OCI-M2 (cell line): ENCODE data around the gene EML4.

Experiments
- DNase-seq: peaks from one replicate; lab custom pipeline; 2025; ENCODE audit not compliant: unreplicated experiment; lab: John Stamatoyannopoulos, UW

Gene EML4

DNA sequence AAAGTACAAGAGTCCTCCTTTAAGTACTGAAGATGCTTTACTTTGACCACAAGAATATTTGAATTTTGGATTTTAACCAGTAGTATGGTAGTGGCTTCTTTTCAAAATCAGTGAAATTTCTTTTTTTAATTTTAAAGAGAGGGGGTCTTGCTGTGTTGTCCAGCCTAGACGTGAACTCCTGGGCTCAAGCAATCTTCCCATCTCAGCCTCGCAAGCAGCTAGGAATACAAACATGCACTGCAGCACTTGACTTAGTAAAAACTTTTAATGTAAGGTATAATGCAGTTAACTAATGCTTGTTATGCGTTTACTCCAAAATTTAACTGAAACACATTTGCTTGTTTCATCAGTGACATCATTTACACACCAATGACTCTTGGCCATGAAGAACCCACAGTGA is 49.6 kb downstream of the EML4 start:
- no peak for DNase-seq

DNA sequence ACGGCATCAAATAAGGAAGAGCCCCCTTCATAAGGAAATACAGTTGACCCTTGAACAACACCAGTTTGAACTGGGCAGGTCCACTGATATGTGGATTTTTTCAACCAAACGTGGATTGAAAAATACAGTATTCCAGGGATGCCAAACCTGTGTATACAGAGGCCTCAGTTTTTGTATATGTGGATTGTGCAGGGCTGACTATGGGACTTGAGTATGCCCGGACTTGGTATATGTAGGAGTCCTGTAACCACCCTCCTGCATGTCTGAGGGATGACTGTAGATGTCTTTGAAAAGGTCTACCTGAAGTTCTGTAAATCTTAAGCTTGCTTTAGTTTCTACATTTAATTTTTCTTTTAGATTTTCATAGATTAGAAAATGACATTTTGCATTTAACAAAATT is 50.0 kb downstream of the EML4 start:
- no peak for DNase-seq

DNA sequence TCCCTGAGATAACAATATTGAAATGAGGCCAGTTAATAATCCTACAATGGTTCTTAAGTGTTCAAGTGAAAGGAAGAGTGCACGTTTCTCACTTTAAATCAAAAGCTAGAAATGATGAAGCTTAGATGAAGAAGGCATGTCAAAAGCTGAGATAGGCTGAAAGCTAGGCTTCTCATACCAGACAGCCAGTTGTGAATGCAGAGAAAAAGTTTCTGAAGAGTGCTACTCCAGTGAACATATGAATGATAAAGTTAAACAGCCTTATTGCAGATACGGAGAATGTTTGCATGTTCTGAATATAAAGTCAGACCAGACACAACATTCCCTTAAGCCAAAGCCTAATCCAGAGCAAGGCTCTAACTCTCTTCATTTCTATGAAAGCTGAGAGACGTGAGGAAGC is 51.4 kb downstream of the EML4 start:
- DNase-seq: no peak

DNA sequence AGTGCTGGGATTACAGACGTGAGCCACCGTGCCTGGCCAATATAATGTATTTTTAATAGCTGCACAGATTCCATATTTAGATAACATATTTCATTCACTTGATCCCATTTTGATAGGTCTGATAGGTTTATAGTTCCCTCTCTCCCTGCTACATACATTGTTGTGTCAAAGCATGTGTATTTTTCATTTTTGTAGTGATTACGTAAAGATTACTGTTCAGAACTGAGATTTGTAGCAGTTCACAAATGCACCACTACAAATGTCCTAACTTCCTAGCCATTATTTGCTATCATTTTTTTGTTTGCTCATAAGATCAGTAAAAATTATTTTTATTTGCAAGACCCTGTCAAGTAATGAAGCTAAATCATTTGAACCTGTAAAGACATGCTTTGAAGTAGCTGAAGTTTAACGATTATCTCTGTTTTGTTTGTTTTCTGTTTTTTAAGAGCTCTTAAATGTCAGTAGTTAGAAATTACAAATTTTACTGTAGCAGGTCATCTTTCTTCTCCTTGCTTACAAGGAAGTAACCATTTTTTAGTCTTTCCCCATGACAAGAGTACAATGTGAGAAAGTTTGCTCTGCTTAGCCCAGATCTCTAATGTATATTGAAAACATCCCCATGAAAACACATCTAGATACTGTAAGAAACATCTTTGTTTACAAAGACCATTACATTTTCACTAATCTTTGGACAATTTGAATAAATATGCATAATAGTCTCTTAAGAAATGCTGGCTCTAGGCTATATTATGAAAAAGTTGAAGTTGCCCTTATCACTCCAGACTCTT is 54.1 kb downstream of the EML4 start:
- DNase-seq: no peak

DNA sequence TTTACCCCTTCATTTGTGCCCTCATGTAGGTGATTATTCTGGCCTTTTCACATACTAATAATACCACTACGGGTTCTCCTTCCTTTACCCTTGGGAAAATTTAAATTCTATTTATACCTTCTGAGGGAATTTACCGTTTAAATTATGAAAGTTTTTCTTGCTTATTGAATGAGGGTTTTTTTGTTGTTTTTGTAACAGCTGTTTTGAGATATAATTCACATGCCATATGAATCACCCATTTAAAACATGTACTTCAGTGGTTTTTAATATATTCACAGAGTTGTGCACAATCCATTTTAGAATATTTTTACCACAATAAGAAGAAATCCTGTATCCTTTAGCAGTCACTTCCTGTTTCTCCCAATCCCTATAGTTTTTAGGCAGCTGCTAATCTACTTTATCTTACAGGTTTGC is 54.7 kb downstream of the EML4 start:
- DNase-seq: no peak

DNA sequence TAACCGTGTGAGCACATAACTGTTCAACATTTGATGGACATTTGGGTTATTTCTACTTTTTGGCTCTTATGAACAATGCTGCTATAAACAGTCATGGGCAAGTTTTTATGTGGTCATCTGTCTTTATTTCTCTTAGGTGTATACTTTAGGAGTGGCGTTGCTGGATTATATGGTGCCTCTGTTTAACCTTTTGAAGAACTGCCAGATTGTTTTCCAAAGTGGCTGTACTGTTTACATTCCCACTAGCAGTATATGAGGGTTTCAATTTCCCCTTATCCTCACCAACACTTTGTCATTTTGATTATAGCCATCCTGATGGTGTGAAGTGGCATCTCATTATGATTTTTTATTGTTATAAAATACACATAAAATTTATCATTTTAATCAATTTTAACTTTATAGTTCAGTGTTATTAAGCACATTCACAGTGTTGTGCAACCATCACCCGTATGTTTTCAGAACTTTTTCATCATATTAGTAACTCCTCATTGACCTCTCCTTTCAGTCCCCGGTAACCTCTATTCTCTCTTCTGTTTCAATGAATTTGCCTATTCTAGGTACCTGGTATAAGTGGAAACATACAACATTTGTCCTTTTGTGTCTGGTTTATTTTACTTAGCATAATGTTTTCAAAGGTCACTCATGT is 55.4 kb downstream of the EML4 start:
- DNase-seq: no peak

DNA sequence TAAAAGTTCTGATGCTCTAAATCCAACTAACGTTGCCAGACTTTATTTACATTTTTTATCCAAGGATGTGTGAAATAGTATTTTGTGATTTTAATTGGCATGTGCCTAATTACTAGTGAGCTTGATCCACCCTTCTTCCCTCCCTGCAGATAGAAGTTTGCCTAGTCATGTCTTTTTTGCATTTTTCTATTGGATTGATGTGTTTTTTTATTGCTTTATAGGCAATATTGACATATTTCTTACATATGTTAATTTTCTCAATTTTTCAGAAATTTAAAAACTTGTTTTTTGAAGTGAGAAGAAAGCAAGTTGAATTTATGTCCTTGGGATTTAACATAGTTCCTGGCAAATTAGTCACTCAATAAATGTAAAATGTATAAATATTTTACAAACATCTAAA is 56.4 kb downstream of the EML4 start:
- DNase-seq: no peak

DNA sequence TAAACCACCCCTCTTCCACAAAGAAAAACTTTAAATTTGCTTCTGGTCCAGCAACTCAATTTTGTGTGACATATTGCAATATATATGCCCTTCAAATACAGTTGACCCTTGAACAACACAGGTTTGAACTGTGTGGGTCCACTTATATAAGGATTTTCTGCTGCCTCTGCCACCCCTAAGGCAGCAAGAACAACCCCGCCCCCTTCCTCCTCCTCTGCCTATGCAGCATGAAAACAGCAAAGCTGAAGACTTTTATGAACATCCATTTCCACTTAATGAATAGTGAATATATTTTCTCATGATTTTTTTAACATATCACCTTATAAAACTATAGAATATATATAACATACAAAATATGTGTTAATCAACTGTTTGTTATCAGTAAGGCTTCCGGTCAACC is 58.3 kb downstream of the EML4 start:
- no peak for DNase-seq

DNA sequence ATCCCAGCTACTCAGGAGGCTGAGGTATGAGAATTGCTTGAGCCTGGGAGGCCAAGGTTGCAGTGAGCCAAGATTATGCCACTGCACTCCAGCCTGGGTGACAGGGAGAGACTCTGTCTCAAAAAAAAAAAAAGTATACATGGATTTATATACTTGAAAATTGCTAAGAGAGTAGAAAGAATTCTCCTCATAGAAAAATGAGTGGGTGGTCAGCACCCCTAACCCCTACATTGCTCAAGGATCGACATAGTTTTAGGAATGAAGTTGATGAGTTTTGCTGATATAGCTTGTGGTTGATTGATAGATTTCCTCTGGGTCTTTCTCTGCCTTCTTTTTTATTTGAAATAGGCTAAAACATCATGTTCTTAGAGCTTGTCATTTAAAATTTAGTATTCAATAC is 58.9 kb downstream of the EML4 start:
- DNase-seq: no peak

DNA sequence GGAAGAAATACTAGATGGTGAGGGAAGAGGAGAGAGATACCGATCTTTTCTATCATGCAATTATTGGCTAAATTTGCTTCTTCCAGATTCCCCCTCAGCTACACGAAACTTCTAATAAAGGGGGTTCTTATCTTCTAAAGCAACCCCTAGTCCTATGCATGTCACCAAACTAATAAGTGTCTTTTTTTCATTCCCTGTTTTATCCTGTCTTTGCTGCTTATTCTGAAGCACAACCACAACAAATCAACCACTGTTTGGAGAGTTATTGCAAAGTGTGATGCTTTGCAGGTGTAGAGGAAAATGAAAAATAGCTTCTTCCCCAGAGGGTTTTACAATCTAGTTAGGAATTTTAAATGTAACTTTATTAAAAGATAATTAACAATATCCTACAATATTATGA is 60.8 kb downstream of the EML4 start:
- no peak for DNase-seq

DNA sequence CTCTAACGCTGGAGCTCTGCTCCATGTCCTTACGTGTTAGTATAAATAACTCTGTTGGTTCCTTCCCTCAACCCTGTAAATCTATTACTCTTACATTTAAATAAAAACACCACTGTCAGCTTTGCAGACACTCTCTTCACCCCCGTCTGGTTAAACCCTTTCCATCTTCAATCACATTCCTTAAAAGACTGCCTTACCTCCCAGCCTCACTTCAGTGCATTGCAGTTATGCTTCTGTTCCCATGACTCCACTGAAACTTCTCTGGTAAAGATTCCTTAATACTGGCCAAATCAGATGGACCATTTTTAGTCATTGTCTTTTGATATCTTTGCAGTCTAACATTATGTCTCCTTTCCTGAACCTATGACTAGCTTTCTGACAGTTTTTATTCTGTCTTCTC is 61.7 kb downstream of the EML4 start:
- no peak for DNase-seq

DNA sequence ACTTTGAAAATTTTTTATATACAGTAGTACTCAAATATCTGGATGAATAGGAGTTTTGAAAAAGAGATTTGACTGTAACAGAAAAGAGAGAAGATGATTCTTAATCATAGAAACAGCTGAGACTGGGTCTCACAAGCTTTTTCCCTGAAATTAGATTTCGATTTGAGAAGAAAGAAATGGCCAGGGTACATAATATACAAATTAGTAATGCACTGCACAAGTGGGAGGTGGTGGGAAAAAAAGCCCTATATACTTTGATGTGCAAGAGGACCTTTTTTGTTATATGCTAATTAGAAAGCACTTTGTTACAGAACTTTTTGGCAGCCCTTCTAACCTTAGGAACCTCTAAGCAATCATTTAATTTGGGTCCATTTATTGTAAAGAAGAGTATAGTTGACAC is 62.9 kb downstream of the EML4 start:
- DNase-seq: no peak

DNA sequence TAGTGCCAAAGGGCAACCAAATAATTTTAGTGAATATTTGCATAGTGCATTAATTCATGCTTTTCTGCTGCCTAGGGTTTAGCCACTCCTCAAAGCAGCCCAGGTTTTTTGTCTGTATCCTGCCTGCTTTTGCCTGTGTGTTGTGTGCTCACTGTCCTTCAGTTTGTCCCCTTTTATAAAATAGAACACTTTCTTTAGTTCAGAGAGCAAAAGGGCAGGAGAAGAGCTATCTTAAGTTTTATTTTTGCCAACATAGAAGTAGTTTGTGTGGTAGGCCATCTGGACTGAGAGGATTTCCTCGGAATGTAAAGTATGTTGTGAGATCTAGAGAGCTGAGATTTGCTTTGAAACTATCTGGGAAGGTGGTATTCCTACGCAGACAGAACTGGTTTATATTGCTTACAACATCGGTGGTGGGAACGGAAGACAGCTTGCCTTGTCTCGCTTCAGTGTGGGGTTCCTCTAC is 64.9 kb downstream of the EML4 start:
- DNase-seq: no peak

DNA sequence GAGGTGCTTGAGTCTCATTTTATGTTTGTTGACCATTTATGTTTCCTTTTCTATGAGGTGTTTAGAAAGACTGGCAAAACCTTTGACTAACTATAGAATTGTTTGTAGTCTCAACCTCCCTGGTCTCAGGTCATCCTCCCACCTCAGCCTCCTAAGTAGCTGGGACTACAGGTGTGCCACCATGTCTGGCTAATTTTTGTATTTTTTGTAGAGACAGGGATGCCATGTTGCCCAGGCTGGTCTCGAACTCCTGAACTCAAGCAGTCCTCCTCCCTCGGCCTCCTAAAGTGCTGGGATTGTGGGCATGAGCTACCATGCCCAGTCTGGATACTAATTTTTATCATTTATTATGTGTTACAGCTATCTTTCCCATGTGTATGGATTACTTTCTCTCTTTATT is 67.8 kb downstream of the EML4 start:
- DNase-seq: no peak

DNA sequence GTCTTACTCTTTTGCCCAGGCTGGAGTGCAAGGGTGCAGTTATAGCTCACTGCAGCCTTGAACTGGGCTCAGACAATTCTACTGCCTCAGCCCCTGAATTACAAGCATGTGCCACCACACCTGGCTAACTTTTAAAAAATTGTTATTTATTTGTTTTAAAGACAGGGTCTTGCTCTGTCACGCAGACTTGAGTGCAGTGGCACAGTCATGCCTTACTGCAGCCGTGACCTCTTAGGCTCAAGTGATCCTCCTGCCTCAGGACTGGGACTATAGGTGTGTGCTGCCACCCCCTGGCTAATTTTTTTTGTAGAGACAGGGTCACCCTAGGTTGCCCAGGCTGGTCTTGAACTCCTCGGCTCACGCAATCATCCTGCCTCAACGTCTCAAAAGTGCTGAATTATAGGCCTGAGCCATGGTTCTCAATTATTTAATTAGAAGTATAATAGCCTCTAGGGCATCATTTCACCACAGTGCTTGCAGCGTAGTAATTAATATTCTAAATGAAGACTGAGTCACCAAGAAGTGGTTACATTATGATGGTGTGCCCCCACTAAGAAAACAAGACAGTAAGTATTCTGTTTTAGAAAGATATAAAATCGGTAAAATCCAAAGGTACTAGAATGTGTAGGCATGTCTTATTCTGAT is 69.6 kb downstream of the EML4 start:
- DNase-seq: no peak

DNA sequence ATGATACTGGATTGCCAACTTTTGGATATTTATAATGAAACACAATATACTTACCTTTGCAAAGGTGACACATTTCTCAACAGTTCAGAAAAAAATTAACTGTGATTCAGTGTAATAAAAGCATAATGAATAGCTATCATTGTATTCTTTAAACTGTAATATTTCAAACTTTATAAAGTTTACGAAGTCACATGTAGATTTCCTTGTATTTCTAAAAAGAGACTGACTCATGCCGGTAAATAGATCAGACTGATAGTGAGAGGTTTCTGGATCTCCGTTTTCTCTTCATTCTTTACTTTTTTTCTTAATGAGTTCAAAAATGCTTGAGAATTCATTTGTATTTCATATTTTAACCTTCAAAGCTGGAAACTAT is 70.1 kb downstream of the EML4 start:
- no peak for DNase-seq

DNA sequence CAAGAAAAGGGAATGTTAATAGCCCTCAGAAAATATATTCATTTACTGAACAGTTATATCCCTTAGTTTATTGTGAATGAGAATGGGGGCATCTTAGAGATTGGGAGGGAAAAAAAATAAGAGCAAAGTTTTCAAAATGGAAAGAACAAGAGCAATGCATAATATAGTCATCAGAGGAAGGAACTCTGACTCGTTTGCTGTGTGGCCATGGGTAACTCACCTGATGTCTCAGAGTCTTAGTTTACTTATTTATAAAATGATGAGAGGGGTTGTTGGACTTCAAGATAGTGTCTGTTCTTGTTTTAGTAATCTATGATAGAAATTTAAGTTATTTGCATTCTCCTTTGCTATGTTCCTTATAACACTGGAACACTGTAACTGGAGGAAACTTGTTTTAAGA is 70.7 kb downstream of the EML4 start:
- no peak for DNase-seq

DNA sequence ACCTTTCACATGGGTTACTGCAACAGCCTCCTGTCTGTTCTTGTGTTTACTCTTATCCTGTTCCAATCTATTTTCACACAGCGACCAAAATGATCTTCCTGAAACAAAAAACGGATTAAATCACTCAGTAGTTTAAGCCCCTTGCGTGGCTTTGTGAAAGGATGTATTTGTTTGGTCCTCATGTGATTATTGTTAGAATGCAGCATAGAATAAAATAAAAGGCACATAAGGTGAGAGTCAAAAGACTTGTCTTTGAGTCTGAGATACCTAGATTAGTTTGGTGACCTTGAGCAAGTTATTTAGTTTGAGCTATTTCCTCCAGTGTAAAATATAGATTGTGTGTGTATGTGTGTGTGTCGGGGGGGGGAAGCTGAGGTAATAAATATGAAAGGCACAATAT is 72.4 kb downstream of the EML4 start:
- DNase-seq: no peak

DNA sequence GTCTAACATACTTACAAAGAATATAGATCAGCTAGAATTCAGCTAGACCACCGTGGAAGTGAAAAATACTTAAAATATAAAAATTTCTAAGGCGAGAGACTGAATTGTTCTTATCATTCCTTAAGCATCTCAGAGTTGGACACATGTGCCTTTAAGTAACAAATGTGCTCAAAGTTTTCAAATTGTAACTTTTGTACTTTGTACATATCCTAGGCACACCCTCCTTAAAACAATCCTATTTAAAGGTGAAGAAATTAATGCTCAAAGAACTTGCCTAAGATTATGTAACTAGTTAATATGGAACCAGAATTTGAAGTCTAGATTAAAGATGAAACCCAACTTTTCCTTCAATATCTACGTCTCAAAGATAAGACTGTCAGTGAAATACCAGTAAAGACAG is 74.1 kb downstream of the EML4 start:
- DNase-seq: no peak

DNA sequence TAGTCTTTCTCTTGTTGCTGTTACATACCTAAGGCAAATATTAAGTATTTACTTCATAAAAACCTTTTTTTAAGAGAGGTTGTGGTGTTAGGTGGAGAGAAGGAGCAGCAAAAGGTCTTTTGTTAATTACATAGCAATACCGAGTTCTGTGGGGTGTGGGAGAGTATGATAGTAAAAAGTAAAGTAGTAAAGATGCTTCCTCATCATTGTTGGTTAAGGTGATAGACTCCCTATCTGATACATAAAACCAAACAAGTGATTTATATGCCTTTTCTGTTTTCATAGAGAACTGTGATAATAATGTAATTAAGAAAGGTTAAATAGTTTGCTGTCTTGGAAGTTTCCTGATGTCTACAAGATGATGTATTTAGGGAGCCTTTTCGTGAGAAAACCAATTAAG is 75.4 kb downstream of the EML4 start:
- no peak for DNase-seq

DNA sequence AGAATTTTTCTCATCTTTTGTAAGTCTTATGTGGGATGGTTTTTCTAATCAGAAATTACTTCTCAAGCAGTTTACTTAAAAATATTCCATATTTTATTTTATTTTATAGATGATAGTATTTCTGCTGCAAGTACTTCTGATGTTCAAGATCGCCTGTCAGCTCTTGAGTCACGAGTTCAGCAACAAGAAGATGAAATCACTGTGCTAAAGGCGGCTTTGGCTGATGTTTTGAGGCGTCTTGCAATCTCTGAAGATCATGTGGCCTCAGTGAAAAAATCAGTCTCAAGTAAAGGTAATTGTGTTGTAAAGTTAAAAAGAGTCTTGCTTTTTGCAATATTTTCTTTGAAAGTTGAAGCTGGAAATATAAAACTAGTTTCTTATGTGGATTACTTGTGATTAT is 76.2 kb downstream of the EML4 start:
- DNase-seq: no peak

DNA sequence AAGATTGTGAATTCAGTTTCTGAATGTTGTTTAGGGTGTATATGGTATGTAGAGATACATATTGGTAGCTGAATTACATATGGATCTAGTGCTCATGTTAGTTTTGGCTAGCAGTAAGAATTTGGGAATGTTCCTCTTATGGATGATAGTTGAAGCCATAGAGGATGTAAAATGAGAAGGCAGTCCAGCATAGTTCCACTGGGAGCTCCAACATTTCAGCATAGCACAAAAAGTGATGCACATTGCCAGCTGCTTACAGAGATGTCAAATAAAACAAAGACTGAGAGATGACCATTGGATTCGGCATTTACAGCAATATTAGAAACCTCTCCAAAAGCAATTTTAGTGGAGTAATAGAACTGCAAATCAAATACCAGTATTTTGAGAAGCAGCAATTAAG is 77.4 kb downstream of the EML4 start:
- no peak for DNase-seq
